GM21825 (cell line): Measurements from ENCODE around the gene TCFL5.

ENCODE experiments used
- ATAC-seq: cut with Tn5 transposase; IDR thresholded peaks from one replicate; pipeline ENCODE4 v1.9.1; 2021; ENCODE audit warnings: mild to moderate bottlenecking, moderate library complexity; ENCODE audit not compliant: unreplicated experiment

The TCFL5 gene

DNA sequence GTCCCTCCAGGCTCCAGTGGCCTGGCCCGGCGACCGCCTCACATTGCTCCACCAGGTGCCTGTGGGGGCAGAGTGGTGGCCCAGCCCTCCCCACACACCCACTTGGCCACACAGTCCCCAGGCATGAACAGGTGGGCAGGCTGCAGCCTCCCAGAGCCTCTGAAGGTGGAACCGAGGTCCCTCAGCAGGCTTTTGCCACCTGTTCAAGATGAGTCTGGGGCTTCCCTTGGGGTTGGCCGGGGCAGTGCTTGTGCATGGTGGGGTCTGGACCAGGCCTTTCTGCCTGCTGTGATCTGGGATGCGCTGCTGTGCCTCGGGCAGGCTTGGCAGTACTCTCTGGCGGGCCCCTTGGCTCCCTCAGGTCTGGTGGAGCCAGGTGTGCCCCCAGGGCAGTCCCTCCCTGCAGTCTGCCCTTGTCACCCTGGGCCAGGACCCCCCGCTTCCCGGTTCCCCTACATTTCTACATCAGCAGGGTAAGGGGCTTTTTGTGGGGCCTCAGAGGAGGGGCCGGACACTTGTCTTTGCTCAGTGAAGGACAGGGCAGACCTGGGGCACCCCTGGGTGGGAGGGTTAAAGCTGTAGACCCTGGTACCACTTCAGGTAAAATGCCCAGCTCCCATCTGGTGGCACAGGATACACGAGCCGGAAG, 47.4 kb downstream of the TCFL5 start:
- no peak for ATAC-seq

DNA sequence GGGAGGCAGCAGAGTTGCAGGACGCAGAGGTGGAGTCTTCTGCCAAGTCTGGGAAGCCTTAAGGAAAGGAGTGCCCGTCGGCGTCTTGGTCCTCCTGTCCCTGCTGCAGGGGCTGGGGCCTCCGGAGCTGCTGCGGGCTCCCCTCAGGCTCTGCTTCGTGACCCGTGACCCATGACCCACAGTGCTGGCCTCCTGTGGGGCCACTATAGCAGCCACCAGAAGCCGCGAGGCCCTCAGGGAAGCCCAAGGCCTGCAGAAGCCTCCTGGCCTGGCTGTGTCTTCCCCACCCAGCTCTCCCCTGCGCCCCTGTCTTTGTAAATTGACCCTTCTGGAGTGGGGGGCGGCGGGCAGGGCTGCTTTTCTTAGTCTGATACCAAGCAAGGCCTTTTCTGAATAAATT, 48.0 kb downstream of the TCFL5 start:
- ATAC-seq: no peak

DNA sequence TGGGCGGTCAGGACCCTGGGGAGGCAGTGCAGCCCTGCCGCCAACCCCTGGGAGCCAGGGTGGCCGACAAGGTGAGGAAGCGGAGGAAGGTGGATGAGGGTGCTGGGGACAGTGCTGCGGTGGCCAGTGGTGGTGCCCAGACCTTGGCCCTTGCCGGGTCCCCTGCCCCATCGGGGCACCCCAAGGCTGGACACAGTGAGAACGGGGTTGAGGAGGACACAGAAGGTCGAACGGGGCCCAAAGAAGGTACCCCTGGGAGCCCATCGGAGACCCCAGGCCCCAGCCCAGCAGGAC, 48.8 kb downstream of the TCFL5 start:
- ATAC-seq: no peak

DNA sequence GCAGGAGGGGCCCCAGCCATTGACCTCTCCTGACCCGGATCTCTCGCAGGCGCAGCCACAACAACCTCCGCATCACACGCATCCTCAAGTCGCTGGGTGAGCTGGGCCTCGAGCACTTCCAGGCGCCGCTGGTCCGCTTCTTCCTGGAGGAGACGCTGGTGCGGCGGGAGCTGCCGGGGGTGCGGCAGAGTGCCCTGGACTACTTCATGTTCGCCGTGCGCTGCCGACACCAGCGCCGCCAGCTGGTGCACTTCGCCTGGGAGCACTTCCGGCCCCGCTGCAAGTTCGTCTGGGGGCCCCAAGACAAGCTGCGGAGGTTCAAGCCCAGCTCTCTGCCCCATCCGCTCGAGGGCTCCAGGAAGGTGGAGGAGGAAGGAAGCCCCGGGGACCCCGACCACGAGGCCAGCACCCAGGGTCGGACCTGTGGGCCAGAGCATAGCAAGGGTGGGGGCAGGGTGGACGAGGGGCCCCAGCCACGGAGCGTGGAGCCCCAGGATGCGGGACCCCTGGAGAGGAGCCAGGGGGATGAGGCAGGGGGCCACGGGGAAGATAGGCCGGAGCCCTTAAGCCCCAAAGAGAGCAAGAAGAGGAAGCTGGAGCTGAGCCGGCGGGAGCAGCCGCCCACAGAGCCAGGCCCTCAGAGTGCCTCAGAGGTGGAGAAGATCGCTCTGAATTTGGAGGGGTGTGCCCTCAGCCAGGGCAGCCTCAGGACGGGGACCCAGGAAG, 49.3 kb downstream of the TCFL5 start:
- ATAC-seq: no peak

DNA sequence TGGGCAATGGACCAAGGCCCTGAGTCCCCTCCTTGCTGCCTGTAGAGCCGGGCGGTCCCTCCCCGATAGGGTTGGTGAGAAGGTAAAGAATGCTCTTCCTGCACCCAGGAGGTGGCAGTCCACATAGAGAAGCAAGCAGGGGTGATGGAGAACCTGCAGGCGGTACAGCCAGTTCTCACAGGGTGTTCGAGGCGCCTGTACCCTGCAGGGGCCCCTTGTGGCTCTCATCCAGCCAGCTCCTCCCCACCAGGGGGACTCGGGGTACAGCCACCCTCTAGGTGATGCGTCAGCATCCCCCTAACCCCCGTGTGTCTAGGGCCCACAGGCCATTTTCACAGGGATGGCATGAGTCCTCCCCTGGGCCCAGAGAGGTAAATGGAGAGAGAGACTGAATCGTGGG, 49.9 kb downstream of the TCFL5 start:
- no peak for ATAC-seq

DNA sequence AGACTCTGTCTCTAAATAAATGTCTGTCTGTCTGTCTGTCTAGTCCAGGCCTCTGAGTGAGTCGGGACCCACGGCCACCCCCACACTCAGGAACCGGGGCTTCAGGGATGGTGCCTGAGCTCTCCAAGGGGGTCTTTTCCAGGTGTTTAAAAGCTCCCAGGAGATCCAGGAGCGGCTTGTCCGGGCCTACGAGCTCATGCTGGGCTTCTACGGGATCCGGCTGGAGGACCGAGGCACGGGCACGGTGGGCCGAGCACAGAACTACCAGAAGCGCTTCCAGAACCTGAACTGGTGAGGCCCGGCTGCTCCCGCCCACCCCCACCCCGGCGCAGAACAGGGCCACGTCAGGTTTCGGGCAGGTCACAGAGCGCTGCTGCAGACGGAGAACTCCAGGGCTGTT, 50.3 kb downstream of the TCFL5 start:
- ATAC-seq: no peak

DNA sequence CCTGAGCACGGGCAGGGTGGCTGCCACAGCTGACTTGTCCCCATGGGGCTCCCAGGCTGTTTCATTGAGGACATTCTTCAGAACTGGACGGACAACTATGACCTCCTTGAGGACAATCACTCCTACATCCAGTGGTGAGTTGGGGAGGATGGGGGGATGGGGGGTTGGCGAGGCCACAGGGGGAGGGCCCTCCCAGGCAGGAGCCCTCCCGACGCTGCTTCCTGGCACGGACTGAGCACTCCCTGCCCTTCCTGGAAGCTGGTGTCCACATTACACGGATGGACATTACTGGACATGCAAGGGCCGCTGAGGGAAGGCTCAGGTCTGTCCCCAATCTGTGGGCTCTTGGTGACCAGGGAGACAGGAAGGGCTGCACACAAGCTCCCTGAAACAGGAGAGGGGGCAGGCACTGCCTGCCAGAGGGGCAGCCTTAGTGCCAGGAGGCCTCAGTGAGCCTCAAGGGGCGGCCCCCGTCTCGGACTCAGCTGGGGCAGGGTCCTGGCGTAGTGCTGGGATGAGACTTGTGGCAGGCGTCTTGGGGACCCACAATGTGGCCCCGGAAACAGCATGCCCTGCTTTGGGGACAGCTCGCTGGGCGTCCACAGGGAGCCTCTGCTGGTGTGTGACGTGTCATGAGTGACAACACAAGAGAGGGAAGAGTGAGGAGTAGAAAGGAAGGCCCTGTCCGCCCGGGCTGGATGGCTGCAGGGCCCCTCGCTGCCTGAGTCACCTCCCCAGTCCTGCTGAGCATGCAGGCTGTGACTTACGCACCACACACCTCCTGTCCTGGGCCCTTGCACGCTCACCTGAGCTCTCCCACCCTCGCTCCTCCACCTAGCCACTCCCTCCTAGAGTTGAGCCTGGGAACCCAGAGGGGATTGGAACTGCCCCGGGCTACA, 51.8 kb downstream of the TCFL5 start:
- no peak for ATAC-seq

DNA sequence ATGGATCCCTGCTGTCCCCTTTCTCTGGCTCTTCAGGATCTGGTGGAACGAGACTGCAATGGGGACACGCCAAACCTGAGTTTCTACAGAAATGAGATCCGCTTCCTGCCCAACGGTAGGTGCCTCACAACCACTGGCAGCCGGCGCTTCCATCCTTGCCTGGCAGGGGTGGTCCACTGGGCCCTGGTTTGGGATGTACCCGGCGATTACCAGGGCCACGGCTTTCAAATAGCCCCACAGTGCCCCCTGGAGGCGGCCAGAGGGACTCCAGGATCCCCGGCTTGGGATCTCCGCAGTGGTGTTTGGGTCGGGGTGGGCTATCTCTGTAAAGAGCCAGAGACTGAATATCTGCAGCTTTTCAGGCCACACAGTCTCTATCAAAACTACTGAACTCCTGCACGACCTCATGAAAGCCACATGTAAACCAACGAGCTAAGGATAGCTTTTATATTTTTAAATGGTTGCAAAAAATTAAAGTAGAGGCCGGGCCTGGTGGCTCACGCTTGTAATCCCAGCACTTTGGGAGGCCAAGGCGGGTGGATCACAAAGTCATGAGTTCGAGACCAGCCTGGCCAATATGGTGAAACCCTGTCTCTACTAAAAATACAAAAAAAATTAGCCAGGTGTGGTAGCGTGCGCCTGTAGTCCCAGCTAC, 53.3 kb downstream of the TCFL5 start:
- ATAC-seq: no peak

DNA sequence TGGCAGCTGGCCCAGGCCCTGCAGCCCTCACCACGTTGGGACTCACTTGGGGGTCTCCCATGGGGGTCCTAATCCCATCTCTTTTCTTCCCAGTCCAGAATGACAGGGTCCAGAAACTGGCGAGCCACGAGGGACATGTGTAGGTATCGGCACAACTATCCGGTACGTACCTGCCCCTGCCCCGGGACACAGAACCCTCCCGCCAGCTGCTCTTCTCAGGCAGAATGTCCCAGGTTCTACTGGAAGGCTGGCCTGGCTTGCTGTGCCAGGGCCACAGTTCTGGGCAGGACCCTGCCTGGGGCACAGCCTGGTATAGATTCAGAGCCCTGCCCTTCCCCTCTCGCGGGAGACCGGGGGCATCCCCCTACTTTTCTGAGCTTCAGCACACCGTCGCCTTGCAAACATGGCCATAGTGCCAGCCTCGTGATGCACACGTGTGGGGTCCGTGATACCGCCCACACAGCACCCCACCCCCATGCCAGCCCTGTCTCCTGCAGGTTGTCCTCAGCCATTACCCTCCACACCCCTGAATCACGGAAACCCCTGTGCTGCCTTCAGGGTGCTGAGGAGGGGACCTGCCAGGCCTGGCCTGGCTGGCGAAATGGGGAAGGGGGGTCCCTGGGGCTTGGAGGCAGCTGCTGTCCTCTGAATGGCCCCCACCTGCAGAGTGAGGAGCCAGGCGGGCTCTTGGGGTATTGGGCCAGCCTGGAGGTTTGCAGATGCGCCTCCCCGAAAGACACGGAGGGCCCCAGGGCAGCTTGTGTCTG, 54.0 kb downstream of the TCFL5 start:
- no peak for ATAC-seq

DNA sequence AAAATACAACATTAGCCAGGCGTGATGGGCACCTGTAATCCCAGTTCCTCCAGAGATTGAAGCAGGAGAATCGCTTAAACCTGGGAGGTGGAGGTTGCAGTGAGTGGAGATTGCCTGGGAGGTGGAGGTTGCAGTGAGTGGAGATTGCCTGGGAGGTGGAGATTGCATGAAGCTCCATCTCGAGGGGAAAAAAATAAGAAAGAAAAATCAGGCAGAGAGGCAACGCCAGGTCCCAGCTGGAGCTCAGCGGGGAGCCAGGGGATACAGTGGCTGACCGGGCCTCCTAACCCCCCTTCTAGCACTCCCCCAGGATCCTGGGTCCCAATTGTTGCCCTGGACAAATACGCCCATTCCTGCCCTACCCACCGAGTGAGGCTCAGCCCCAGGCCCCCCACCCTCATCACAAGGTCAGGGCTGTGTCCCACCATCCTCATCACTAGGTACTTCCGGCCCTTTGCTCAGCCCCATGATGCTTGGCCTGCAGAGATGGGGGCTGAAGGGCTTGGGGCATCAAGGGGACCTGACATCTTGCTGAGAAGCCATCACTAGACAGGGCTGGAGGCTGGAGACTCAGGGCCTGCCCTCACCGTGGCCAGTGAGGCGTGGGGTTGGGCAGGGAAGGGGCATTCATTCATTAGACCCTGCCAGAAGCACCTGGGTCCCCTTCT, 55.1 kb downstream of the TCFL5 start:
- ATAC-seq: no peak

DNA sequence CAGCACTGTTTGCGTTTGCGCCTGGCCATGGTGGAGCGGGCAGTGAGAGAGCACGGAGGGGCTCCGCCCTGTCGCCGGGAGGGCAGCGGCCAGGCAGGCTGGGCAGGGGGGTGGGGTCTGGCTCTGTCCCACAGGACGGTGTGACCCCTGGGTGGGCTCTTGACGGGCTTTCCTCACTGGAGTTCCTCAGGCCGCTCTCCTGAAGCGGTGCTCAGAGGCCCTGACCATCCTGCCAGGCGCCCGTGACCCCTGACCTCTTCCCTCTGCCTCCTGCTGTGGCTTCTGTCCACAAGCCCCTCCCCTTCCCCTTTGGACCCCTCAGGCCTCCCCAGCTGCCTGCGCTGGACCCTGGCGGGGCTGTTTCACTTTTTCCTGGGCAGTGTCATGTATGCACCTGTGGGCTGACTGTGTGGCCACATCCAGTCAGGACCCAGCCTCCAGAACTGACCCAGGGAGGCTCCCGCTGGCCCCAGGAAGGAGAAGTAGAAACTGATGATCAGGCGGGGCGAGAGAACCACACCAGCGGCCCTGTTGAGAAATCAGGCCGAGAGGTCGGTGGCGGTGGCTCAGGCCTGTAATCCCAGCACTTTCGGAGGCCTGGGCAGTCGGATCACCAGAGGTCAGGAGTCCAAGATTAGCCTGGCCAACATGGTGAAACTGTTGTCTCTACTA, 55.8 kb downstream of the TCFL5 start:
- ATAC-seq: no peak

DNA sequence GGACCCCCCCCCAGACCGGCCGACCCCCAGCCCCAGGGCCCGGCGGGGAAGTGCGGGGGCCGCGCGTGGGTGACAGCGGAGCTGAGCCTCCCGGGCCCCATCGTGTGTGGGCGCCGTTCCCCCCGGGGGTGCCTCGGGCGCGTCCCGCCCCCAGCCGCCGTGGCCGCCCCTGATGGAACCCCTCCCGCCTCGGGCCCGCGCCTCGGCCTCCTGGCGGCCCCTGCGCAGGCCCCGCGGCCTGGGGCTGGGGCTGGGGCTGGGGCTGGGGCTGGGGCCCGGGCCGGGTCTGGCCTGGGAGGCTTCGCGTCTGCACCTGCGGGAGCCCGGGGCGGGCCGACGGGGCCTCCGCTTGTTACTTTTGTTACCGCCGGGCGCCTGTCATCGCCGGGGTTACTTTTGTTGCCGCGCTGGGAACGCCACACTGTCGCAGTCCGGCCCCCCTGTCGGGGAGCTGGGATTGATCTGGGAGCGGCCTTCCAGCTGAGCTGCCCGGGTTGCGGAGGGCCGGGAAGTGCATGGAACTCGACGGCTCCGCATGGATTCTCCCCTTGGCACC, 56.4 kb downstream of the TCFL5 start:
- ATAC-seq: no peak

DNA sequence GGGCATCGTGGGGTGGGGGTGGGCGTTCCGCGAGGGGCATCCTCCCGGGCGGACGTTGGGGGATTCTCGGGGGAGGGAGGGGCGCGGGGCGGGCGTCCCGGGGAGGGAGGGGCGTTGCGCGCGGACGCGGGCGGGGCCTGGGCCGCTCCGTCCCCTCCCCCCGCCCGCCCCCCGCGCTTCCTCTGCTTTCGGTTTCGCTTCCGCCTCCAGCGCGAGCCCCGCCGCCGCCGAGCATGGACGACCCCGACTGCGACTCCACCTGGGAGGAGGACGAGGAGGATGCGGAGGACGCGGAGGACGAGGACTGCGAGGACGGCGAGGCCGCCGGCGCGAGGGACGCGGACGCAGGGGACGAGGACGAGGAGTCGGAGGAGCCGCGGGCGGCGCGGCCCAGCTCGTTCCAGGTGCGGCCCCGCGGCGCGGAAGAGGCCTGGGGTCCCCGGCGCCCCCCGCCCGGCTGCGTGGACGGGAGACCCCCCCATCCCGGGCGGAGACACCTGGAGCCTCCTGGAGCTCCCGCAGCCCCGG, 56.9 kb downstream of the TCFL5 start, which contains the start of gene OGFR:
Gene OGFR (plus strand): TSS at position 209 of the 528 bp plus-strand sequence. CDS start 25 bp downstream, at position 234.
- ATAC-seq: no peak

DNA sequence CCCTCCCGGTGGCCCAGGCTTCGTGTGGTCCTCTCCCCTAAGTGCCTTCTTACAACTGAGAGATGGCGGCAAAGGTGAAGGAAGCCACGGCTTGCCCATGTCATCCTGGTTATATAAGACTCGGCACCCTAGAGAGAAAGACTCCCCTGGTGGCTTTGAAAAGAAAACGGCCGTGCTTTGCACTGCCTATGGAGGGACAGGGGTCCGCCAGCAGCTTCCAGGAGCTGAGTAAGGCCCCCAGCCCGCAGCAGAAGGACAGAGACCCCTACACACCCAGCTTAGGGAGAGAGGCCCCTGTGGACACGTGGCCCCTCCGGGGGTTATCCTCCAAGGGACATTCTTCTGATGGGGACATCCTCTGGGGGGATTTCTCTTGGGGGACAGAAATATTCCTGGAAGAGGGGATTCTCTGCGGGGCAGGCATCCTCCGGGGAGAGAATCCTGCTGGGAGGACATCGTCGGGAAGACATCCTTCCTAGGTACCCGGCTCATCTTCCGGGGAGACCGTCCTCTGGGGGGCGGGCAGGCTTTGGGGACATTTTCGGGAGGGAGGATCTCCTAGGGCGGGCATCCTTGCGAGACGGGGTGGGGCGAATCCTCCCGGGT, 57.5 kb downstream of the TCFL5 start:
- ATAC-seq: no peak

DNA sequence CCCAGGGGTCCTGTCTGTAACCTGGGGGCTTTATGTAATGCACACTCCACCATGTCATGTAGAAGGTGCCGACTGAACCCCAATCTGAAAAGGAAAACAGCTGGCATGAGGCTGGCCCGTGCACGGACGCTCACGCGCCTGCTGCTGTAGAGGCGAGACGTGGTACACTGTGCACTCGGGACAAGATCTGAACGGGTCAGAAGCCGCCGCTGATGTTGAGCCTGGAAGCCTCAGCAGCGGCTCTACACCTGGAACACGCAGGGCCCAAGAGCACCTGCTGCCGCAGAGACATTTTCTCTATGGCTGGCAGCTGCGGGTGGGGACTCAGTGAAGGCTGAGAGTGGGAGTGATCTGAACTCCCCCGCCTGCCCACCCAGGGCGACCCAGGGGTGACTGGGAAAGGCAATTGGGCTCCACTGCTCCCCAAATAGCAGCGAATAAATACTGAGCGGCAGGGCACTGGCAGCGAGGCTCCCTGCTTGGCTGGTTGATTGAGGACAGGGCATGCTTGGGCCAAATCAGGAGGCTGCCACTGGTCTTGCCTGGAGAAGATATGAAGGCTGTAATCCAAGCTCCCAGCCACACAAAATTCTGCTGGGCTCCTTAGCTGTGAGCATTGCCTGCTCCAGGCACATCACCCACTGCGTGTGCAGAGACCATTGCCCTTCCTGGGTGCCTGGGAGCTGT, 59.5 kb downstream of the TCFL5 start:
- ATAC-seq: no peak

DNA sequence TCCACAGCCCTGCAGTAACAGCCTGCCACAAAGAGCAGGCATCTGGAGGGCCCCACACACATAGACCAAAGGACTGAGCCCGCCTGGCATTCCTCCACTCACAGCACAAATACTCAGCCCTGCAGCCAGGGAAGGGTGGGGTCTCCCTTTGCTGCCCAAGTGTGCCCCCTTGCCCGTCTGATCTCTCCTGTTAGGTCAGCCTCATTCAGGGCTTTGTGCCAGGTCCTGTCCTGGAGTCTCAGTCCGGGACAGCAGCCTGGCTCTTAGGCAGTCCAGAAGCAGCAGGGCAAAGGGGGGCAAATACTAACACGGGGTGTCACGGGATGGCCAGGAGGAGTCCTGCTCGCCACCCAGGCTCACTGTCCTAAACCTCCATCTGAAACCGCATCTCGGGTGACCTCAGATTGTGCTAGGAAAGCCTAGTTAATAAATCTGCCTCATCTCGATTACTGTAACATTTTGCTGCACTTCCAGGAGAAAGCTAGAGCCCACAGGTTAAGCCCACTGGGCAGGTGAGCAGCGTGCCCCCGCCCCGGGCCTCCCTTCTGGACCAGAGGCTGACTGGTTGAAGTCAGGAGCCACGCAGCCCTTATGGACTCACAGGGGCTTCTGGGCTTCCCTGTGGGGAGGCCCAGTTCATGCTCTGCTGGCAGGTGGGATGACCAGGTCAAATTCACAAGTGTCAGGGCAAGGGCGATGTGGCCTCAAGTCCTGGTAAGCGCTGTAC, 60.2 kb downstream of the TCFL5 start:
- no peak for ATAC-seq
